Astrocyte (in vitro differentiated cells and primary cell): ENCODE data around the gene CDCA4.

ENCODE experiments used
- EZH2 ChIP-seq: IDR thresholded peaks from 2 replicates; pipeline ENCODE4 v1.6.1; 2012; ENCODE audit warnings: mild to moderate bottlenecking, low read length, inconsistent platforms; ENCODE audit not compliant: insufficient read depth
- TF ChIP-seq, protein P1 (sequence below): IDR thresholded peaks from 2 replicates; pipeline ENCODE4 v1.5.1; 2011; ENCODE audit warnings: low read depth, mild to moderate bottlenecking, inconsistent platforms, low read length, moderate library complexity; ENCODE audit not compliant: insufficient read depth

DNA sequence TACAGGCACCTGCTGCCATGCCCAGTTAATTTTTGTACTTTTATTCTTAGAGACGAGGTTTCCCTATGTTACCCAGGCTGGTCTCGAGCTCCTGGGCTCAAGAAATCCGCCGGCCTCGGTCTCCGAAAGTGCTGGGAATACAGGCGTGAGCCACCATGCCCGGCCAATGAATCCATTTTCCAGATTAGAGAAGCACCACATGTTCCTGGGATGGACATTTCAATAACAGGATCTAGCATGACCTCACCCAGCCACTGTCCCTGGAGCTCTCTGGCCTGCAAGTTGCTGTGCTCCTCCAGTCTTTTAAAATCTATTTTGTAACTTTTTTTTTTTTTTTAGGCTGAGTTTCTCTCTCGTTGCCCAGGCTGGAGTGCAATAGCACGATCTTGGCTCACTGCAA is 42.2 kb upstream of the CDCA4 start:
- TF ChIP-seq, protein P1, sequence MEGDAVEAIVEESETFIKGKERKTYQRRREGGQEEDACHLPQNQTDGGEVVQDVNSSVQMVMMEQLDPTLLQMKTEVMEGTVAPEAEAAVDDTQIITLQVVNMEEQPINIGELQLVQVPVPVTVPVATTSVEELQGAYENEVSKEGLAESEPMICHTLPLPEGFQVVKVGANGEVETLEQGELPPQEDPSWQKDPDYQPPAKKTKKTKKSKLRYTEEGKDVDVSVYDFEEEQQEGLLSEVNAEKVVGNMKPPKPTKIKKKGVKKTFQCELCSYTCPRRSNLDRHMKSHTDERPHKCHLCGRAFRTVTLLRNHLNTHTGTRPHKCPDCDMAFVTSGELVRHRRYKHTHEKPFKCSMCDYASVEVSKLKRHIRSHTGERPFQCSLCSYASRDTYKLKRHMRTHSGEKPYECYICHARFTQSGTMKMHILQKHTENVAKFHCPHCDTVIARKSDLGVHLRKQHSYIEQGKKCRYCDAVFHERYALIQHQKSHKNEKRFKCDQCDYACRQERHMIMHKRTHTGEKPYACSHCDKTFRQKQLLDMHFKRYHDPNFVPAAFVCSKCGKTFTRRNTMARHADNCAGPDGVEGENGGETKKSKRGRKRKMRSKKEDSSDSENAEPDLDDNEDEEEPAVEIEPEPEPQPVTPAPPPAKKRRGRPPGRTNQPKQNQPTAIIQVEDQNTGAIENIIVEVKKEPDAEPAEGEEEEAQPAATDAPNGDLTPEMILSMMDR: no peak
- no peak for TF ChIP-seq EZH2
